ENCODE results near the gene TMEM185A.

- TF ChIP-seq EZH2 (IDR thresholded peaks at IDR 0.05; ENCODE audit: insufficient read depth, poor library complexity, severe bottlenecking) (no peak), EZH2phosphoT487 (IDR thresholded peaks at IDR 0.05; ENCODE audit: insufficient read depth, low read depth) (no peak)
These were observed 835 bp downstream of the TMEM185A start for GRCh38 chrX:149630681-149631233.

Data from GM23248 (cell line).